ENCODE results near the gene HOXA5.

The HOXA5 gene

DNA sequence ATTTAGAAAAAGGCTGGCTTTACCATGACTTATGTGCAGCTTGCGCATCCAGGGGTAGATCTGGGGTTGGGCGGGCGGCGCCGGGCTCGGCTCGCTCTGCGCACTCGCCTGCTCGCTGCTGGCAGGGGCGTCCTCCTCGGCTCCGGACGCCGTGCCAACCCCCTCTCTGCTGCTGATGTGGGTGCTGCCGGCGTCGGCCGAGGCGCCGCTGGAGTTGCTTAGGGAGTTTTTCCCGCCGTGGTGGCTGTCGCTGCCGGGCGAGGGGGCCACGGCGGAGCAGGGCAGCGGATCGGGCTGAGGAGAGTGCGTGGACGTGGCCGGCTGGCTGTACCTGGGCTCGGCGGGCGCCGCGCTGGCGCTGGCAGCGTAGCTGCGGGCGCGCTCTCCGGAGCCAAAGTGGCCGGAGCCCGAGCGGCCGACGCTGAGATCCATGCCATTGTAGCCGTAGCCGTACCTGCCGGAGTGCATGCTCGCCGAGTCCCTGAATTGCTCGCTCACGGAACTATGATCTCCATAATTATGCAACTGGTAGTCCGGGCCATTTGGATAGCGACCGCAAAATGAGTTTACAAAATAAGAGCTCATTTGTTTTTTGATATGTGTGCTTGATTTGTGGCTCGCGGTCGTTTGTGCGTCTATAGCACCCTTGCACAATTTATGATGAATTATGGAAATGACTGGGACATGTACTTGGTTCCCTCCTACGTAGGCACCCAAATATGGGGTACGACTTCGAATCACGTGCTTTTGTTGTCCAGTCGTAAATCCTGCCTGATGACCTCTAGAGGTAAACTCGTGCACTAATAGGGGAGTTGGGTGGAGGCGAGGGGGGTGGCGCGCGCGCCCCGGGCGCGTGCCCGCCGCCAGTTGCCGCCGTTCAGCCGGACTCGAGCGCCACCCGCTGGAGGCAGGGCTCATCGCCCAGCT is at the start of gene HOXA5:
HOXA5 (minus strand) TSS at position 659 of the 927 bp plus-strand sequence; CDS start at position 585, 74 bp downstream.
- no peak for DNase-seq (ENCODE audit: low read depth, low spot score)

DNA sequence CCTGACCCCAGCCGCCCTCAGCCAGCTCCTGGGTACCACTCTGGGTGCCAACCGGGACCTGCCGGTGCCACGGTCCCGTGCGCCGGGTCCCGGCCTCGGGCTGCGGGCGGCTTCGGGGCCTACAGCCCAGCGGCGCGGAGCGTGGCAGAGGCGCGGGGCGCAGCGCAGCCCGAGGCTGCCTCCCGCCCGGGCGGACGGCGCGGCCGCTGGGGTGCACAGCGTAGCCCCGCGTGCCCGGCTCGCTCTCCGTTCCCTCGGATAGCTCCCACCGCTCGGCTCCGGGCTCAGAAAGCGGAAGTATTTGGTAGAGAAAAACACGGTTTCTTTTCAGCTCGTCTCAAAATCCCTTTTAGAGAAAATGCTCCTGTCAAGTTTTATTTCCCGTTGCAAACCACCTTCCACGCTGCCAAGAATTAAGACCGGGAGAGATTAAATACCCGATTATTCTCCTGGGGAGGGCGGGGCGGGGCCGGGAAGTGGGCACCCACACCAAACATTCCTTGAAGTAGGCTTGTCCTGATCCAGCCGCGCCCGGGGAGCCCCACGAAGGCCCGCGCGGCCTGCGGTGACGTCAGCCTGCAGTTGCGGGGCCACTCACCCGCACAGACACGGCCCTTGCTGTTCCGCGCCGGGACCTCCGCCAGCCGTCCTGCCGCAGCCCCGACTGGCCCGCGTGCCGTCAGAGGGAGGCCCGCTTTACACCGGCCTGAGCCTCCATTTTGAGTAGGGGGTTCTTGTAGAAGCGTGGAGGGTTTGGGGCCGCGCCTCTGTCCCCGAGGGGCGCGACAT is 49.3 kb upstream of the HOXA5 start:
- no peak for DNase-seq (ENCODE audit: low read depth, low spot score)

DNA sequence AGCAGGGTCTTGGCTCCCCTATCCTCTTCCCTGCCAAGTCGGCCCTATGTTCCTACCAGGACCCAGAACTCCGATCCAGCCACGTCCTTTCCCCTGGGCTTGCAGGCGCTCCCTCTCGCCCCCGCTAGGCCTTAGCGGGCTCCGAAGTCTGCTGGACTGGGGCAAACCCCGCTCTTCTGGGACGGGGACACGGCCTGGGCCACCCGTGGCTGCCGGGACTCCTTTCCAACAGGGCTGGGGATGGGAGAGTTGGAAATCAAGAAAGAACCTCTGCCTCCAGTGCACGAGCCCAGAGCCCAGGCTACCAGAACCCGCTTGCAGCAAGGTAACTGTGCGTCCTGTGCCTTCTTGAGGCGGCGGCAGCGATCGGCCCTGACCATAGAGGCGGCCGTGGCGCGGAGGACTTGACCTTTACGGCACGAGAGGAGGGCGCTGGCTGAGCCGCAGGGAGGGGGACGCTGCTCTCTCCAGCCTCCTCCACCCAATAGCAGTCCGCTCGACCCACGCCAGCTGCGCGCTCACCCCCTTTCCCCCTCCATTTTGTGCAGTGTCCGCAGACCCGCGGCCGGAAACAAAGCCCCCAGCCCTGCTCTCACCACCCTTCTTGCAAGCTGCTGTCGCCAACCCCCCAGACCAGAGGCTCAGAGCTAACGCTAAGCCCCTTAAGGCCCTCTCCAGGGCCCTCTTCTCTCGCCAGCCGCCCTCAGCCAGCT is 48.5 kb upstream of the HOXA5 start:
- no peak for DNase-seq (ENCODE audit: low read depth, low spot score)

DNA sequence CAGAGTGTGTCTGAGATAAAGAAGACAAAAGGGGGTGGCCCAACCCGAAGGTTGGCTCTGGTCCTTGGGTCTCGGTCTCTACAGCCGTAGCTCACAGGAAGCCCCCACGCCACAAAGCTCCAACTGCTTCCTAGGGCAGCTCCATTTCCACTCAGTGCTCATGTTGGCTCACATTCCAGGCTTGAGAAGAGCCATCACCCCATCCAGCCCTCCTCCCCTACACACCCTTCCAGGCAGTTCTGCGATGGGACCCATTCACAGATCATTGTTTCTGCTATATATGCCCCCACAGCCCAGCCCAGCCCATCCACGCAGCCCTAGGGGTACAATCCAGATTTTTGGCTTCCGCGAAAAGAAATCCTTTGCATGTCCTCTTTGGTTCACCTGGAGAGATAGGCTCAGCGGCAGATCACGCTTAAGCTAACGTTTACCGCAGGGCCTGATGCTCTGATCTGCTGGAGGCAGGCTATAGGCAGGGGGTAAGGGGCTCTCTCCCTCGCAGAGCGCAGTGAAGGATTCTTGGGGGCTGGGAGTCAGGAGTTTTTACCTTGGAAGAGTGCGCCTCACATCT is 47.8 kb upstream of the HOXA5 start:
- DNase-seq (ENCODE audit: low read depth, low spot score), result no peak

DNA sequence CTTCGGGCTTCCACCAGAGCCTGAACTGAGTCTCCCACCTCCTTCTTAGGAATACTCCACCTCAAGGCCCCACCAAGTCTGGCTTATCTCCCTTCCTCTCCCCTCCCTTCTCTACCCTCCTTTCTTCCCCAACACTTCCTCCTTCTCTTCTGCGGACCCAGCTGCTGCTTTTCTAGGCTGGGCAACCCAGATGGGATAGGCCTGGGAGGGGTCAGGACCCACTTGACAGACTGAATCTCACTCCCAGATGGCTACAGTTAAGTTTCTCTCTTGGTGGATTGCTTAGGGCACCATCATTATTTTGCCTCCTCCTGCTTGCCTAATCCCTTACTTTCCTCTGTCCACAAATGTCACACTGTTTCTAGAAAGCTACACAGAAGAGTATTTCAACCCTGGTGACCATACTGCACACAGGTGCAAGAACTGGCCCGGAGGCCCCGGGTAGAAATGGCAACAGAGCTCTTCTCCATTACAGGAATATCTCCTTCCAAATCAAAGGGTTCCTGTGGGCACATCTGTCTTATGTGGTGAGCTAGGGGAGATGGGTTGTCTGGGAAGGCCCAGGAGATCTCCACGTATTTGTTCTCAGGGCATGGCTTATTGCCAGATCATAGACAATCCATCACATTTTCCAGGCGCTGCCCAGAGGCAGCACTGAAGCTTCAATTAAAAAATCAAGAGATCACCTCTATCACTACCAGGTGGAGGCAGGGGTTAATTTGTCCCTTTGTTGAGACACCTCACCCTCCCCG is 46.7 kb upstream of the HOXA5 start:
- DNase-seq (ENCODE audit: low read depth, low spot score), result no peak

DNA sequence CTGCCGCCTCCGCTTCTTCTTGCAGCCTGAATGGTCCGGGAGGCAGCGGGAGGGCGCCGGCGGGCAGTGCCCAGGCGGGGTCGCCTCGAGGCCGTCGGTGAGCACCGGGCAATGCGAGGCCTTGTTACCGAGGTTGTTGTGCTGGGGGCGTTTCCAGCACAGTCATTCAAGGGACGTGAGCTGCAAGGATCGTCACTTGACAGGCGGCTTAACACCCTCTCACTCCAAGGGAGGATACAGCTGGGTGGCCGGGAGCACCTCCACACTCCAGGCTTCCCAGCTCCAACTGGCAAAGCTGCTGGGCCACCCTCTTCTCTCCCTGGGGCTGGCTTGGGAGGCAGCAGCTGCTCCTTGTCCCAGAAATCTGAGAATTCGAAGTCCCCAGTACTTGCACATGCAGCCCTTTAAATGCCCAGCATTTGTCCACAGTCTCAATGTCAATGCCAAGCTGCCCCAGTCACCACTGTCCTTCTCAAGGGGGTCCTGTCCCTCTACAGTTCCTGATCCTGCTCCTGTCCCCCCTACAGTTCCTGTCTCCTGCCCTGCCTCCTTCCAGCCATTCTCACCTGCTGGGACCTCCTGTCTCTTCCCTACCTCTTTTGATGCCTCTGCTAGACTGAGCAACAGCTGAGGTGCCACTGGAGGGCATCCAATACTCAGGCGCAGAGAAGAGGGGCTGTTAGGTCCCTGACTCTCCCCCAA is 46.0 kb upstream of the HOXA5 start:
- no peak for DNase-seq (ENCODE audit: low read depth, low spot score)

DNA sequence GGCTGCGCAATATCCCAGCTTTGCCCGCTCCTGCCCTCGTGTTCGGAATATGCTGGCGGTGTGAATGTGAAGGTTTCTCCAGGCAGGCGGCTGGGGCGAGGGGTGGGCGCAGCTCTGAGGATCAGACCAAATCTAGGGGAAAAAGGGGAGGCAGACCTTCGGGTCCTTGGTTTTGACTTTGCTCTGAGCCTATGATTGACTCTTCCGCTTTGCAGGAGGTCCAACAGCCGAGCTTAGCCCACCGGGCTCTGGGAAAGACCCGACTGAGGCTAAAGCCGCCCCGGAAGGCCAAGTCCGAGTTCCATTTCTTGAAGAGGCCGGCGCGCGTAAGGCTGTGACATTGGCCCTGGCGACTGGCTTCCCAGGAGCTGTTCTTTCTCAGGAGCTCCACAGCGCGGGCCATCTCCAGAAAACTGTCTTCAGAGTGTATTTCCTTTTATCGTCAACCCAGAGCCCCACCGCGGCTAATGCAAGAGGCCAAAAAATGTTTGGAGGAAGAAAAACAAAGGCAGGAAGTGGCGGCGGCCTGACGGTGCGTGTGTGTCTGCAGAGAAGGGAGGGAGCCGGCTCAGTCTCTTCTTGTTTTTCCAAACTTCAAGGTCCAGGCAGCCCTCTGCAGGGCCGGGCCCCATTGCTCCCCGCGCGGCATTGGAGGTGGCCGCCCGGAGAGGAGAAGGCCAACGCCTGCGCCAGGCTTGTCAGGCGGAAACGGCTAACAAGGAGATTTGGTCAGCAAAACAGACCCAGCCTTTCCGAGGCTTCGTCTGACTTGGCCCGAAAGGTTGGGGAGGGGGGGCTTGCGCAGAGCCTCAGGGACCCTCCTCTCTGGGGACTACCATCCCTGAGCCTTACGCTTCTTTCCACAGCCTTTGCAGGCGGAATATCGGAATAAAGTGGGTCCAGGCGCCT is 45.2 kb upstream of the HOXA5 start:
- DNase-seq (ENCODE audit: low read depth, low spot score), result no peak

DNA sequence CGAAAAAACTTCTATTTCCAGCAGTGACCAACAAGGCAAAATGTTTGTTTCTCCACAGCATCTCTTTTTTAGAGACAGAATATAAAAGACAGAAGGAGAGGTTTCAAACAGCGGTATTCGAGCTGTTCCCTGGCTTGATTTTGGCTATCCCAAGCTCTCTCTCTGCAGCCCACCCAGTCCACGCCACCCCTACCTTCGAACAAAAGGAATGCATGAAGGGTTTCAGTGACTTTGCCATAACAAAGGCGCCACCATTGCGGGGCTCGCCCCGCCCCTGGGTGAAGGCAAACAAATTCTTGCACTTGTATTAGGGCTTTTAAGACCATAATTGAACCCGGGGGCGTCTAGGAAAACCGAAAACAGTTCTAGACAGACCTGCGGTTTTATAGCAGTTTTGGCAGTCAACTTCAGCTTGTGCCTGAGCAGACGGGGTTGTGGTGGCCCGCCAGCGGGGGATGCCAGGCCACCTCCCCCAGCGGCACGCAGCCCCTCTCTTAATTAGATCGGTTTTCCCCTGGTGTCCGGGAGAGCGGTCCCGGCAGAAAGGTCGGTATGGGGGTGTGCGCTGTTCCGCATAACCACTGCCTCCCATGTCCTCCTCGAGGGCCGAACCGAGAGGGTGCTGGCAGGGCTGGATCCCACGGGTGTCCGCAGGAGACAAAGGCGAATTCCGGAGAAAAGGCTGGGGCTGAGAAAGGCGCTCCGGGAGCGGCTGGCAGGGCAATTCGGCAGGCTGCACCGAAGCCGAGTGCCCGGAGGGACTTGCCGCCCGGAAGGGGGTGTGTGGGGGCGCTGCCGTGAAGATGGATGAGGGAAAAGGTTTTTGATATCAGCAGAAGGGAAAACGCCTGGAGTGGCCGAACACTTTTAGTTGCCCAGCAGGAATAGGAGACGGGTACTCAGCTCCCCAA is 44.2 kb upstream of the HOXA5 start:
- no peak for DNase-seq (ENCODE audit: low read depth, low spot score)

DNA sequence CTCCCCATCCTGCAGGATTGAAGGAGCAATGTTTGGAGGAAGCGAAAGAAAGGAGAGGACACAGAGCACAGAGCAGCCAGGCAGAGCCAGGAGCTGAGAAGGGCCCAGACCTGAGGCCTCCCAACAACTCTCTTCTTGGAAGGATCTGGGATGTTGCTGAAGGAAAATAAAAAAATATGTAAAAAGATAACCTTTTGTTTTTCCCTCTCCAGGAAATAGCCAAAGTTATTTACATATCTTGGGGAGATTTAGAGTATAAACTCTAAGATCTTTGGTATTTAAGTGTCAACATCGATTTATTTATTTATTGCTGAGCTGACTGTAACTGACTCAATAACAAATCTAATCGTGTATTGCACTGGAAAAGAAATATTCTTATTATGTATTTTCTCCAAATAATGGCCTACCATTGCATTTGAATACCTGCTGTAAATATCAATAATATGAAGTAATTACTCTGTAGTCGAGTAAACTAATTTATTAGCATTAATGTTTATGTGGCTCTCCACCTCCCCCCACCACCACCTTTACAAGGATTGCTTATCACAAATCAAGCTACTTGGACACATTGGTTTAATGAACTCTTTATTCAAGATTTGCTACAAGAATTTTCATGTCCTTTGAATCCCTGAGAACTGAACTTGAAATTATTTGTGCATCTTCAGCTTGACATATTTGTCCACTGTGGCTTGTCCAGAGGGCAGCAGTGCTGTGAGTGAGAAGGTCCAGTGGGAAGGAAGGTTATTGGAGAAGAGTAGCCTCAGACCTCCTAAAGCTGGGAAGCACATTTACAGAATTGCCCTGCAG is 43.4 kb upstream of the HOXA5 start:
- DNase-seq (ENCODE audit: low read depth, low spot score), result no peak

DNA sequence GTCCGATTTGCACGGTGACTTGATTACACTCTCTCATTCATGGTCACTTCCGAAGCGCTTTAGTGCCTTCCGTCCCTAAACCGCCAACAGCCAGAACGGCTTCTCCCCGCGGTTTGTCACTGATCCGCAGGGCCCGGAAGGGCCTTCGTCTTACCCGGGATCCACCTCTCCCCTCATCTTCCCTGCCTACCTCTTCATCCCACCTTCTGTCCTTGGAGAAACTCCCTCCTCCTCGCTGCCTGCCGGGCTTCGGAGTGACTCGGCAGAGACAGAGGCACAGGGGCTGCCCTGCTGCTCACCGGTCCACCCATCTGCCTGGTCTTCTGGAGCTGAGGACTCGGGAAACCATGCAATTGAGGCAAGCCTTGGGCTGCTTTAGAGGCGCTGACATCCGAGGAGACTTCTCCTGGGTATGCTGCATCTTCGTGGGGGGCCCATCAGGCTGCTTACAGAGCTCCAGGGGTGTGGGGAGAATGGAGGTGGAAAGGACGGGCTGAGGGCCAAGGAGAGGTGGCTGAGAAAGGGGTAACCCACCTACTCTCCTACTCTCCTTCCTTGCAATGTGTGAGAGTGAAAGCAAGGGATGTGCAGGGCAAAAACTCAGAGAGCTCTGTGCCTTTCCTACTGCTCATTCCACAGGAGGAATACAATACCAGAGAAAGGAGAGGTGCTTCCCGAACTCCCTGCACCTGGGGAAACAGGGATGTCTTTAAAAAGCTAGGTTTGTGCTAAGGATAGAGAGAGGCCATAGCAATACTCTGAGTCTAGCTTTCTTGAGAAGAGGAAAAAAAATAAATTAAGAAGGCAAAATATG is 42.6 kb upstream of the HOXA5 start:
- DNase-seq (ENCODE audit: low read depth, low spot score), result no peak

DNA sequence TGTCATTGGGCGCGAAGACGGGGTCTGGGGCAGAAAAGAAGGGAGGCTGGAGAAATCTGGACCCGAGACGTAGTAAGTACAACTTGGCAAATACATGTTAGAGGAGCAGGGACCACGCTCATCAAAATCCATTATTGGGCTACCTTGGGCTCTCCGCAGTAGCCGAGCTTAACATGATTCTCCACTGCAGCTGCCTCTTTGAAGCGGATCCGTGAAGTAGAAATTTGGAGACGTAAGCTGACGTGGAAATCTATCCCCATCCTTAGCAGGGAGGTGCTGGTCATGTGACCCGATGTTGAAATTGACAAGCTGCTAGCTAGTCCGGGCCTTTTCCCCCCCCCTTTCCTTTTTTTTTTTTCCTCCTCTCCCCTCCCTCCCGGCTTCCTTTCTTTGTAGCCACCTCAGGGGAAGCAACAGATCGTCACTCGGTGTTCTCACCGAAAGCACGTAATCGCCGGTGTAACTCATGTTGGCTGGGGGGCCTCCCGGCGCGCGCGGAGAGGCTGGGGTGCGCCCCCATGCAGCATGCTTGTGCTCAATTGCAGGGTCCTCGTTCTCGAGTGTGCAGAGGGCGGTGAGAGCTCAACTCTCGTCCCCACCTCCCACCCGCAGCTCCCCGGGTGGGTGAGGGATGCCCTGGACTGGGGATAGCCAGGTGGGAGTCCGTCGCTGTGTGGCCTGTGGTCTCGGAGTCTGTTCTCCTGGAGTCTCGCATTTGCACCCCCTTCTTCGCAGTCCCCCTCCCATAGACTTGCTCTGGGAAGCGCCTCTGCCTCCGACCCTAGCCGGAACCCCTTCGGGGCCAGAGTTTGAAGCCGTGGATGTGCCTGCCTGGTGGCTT is 41.8 kb upstream of the HOXA5 start, which contains the start of gene HOXA11:
HOXA11 (minus strand) TSS at position 220 of the 841 bp plus-strand sequence; CDS start at position 132, 88 bp downstream.
- no peak for DNase-seq (ENCODE audit: low read depth, low spot score)

DNA sequence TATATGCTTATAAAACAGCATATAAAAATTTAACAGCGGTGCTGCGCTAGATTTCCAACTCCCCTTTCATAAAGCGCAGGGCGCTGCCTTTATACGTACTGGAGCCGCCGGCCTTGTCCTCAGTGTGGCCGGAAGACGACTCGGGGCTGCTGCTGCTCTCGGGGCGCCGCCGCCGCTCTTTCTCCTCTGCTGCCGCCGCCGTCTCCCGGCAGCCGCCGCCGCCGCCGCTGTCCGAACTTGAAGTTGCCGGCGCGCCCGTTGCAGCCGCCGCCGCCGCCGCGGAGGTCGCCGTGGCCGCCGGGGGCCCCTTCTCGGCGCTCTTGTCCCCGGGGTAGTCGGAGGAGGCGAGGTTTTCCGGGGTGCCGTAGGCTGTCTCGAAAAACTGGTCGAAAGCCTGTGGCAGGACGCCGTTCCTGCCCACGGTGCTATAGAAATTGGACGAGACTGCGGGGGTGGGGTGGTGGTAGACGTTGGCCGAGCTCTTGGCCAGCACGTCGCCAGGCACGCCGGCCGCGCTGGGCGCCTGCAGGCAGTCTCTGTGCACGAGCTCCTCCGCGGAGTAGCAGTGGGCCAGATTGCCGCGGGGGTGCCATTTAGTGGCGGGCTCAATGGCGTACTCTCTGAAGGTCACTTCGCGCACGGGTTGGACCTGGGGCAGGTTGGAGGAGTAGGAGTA is 41.0 kb upstream of the HOXA5 start:
- DNase-seq (ENCODE audit: low read depth, low spot score), result no peak

DNA sequence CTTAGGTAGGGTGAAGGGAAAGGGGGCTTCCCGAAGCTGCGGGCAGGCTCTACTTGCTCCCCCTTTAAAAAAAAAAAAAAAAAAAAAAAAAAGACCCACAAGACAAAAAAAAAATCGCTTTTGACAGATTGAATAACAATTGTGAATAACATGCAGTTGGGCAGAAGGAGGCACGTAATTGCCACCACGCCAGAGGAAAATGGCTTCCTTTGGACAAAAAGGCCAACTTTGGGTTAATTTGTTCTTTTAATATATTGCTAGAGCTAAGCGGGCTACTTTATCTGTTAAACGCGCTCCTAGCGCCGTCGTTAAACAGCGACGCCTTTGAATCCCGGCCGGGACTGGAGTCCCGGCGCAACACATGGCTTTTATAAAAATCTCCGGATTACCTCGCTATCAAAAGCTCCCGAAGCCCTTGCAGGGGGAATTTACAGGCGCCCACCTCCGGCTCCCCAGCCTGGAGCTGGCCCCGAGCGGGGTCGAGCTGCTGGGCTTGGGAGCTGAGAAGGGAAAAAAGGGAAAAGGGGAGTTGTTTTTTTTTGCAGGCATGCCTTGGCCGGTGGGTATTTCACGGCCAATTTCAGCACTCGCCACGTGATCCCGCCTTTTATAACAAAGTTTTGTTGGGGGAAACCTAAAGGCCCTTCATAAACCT is 40.3 kb upstream of the HOXA5 start:
- no peak for DNase-seq (ENCODE audit: low read depth, low spot score)
